Gastrocnemius medialis (tissue), 4 donors: ENCODE measurements around the gene HNF4A. TPM values are rescaled to one million over a fixed set of nuclear protein-coding genes. Genes with fewer than 3 reads are reported as not detected.

ENCODE experiments used
- ATAC-seq, 2 donors: fragments of 150-250 bp; one replicate each; pipeline ENCODE4 v1.9.1; 2016
- DNase-seq, 2 donors: peaks; one replicate each; pipeline ENCODE4 v3.0.0-alpha.2; 2019
- H3K27ac ChIP-seq, 4 donors: fragments of 200-600 bp; sonication (generic); 1 replicate in 1 of 4; 2 replicates in 3 of 4; pipeline ENCODE4 v1.5.1; 2016 to 2018; ENCODE audit warnings: mild to moderate bottlenecking in 2 of 4, moderate library complexity in 1 of 4
- H3K27me3 ChIP-seq, 3 donors: fragments of 200-600 bp; sonication (generic) in 2 of 3; 1 replicate in 1 of 3; 2 replicates in 2 of 3; pipeline versions ENCODE4 v1.5.1 to v1.6.0; 2016 to 2019; ENCODE audit warnings: mild to moderate bottlenecking in 1 of 3, moderate library complexity in 1 of 3
- H3K36me3 ChIP-seq, 2 donors: fragments of 200-600 bp; sonication (generic) in 1 of 2; one replicate each; pipeline ENCODE4 v1.5.1; 2017 to 2018
- H3K4me1 ChIP-seq, 2 donors: fragments of 200-600 bp; sonication (generic) in 1 of 2; one replicate each; pipeline ENCODE4 v1.5.1; 2016 to 2017; ENCODE audit warnings: mild to moderate bottlenecking in 2 of 2
- H3K4me3 ChIP-seq, 4 donors: fragments of 200-600 bp; sonication (generic) in 3 of 4; 1 replicate in 1 of 4; 2 replicates in 3 of 4; pipeline ENCODE4 v1.5.1; 2016 to 2019; ENCODE audit warnings: mild to moderate bottlenecking in 2 of 4
- H3K9me3 ChIP-seq, 3 donors: fragments of 200-600 bp; sonication (generic) in 2 of 3; 1 replicate in 1 of 3; 2 replicates in 2 of 3; pipeline ENCODE4 v1.5.1; 2016 to 2019
- CTCF ChIP-seq, 5 experiments: fragments of 450-650 bp in 3 of 5; fragments of 200-600 bp in 2 of 5; sonication (generic) in 2 of 5; IDR thresholded peaks in 4 of 5; conservative IDR thresholded peaks in 1 of 5; 1 replicate in 4 of 5; 2 replicates in 1 of 5; pipeline ENCODE4 v1.5.1; 2016 to 2019; ENCODE audit warnings: antibody characterized with exemption in 5 of 5, mild to moderate bottlenecking in 3 of 5, moderate library complexity in 3 of 5
- POLR2A ChIP-seq, 2 donors: fragments of 450-650 bp; IDR thresholded peaks; one replicate each; pipeline ENCODE4 v1.6.1; 2017; ENCODE audit warnings: antibody characterized with exemption in 2 of 2, mild to moderate bottlenecking in 2 of 2, moderate library complexity in 2 of 2
- in situ Hi-C, 4 donors: fragments of 200-750 bp; cut with MboI; loops; one replicate each; pipeline versions ENCODE4 v1.15.0 to v1.8.0; 2017; ENCODE audit warnings: low sequenced_read_pairs in 4 of 4
- intact Hi-C: fragments of 100-400 bp; cut with DNase I; formaldehyde crosslinking; loops from one replicate; pipeline ENCODE4 v1.15.1; 2023; ENCODE audit warnings: low total_unique reads
- total RNA-seq, 4 donors: library from RNA; depleted of rRNA; stranded (reverse); fragments of >200 nt; gene quantifications; one replicate each; pipeline versions ENCODE4 v1.1.0 to v1.2.3, GENCODE V29; 2016

HNF4A gene
- total RNA-seq, 4 donors from 2014 or later = 0.29 to 0.83 (median 0.51) TPM; not detected in 1

DNA sequence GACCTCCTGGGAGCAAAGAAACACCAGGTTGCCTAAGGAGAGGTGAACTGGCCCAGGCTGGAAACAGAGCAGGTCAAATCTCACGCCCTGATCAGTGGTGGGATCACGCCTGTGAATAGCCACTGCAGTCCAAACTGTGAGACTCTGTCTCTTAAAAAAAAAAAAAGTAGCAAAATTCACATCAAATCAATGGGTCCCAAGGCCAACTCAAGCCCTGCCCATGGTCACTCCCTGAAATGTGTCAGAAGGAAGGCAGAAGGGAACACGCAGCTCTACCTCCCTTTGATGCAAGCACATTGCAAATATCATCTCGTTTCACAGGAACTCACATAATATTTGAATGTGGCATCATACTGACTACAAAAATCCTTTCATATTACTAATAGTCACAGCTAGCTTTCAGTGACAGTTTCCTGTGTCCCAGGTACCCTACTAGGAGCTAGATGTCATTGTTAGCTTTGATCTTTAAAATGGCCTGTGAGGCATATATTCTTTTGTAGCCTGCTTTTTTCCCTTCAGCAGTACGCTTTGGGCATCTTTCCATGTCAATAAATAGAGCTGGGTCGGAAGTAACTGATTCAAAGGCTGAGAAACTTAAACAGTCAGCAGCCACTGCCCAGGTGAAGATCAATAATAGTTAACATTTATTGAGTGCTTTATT is 105.8 kb downstream of the HNF4A start:
- Histone ChIP-seq H3K9me3 (no peaks in the 10 kb centered on the region), H3K4me3 (no peak overlapping the region), H3K36me3 (no peaks in the 10 kb centered on the region), H3K27me3 (no peaks in the 10 kb centered on the region), H3K27ac (no peak overlapping the region), H3K4me1 (no peaks in the 10 kb centered on the region)
- ATAC-seq (no peak), DNase-seq (no peak)
- intact Hi-C loops (no loop called here), in situ Hi-C loops (loop anchor here (5.0 to 25.0 kb wide), 4 partner anchors 66 to 249 kb away; partner anchors contain the start of gene OSER1 (in 3 of the 4))
- TF ChIP-seq POLR2A (IDR thresholded peaks at IDR 0.05) = no peak

- in situ Hi-C loops = loop anchor here (5.0 to 25.0 kb wide), 4 partner anchors 67 to 249 kb away; partner anchors contain the start of gene OSER1 (in 3 of the 4)
These were observed 106.3 kb downstream of the HNF4A start for GRCh38 chr20:44461803-44462174.

GRCh38 chr20:44463466-44463865 is 108.0 kb downstream of the HNF4A start:
- DNase-seq (no peak), ATAC-seq (no peak)
- Histone ChIP-seq H3K9me3 (no peaks in the 10 kb centered on the region), H3K27ac (no peak overlapping the region), H3K36me3 (no peaks in the 10 kb centered on the region), H3K4me1 (peaks cover 0 to 11% of the 10 kb centered on the region in 2 donors), H3K4me3 (no peak overlapping the region), H3K27me3 (no peaks in the 10 kb centered on the region)
- in situ Hi-C loops = loop anchor here (5.0 to 25.0 kb wide), 4 partner anchors 69 to 251 kb away; partner anchors contain the start of gene OSER1 (in 3 of the 4)
- intact Hi-C loops = no loop called here
- TF ChIP-seq POLR2A (IDR thresholded peaks at IDR 0.05) = no peak
- no peak for TF ChIP-seq CTCF (IDR thresholded peaks at IDR 0.05 in 4 of 5, conservative IDR thresholded peaks at IDR 0.05 in 1 of 5)

More at GRCh38 chr20:44461803-44462174, 106.3 kb downstream of the HNF4A start:
- no peak overlapping the region for H3K4me3 ChIP-seq
- intact Hi-C loops = no loop called here
- H3K27ac ChIP-seq = no peak overlapping the region
- TF ChIP-seq POLR2A (IDR thresholded peaks at IDR 0.05) (no peak), CTCF (IDR thresholded peaks at IDR 0.05 in 4 of 5, conservative IDR thresholded peaks at IDR 0.05 in 1 of 5) (no peak)
- no peaks in the 10 kb centered on the region for H3K36me3 ChIP-seq
- ATAC-seq = no peak
- no peaks in the 10 kb centered on the region for H3K9me3 ChIP-seq
- H3K4me1 ChIP-seq = peaks cover 0 to 3% of the 10 kb centered on the region in 2 donors
- no peaks in the 10 kb centered on the region for H3K27me3 ChIP-seq
- DNase-seq = no peak

GRCh38 chr20:44464514-44464913 is 109.0 kb downstream of the HNF4A start:
- ATAC-seq (no peak), DNase-seq (no peak)
- Histone ChIP-seq H3K27me3 (no peaks in the 10 kb centered on the region), H3K27ac (peak overlapping the region in 3 of 4 donors; percentile 74 to 88 (median 78)), H3K4me3 (no peak overlapping the region), H3K9me3 (no peaks in the 10 kb centered on the region), H3K4me1 (peaks cover 0 to 13% of the 10 kb centered on the region in 2 donors), H3K36me3 (no peaks in the 10 kb centered on the region)
- in situ Hi-C loops = loop anchor here (5.0 to 25.0 kb wide), 4 partner anchors 70 to 252 kb away; partner anchors contain the start of gene OSER1 (in 3 of the 4)
- TF ChIP-seq POLR2A (IDR thresholded peaks at IDR 0.05) (no peak), CTCF (IDR thresholded peaks at IDR 0.05 in 4 of 5, conservative IDR thresholded peaks at IDR 0.05 in 1 of 5) (no peak)
- intact Hi-C loops = no loop called here

- no peak for ATAC-seq
- no peaks in the 10 kb centered on the region for H3K9me3 ChIP-seq
- H3K4me1 ChIP-seq = peaks cover 0 to 13% of the 10 kb centered on the region in 2 donors
- intact Hi-C loops = loop anchor here (5.0 kb wide), 1 partner anchor 78 kb away; no protein-coding TSS in a partner anchor
- in situ Hi-C loops = loop anchor here in 3 of 4 donors (10.0 to 25.0 kb wide), 3 partner anchors 70 to 253 kb away; partner anchors contain the start of gene OSER1 (in 3 of the 3)
- no peak for DNase-seq
- H3K27ac ChIP-seq = peak overlapping the region; percentile 42 to 88 (median 76)
- no peaks in the 10 kb centered on the region for H3K36me3 ChIP-seq
- no peak overlapping the region for H3K4me3 ChIP-seq
- TF ChIP-seq CTCF (IDR thresholded peaks at IDR 0.05 in 4 of 5, conservative IDR thresholded peaks at IDR 0.05 in 1 of 5) (no peak), POLR2A (IDR thresholded peaks at IDR 0.05) (no peak)
- no peaks in the 10 kb centered on the region for H3K27me3 ChIP-seq
These were observed 109.6 kb downstream of the HNF4A start for GRCh38 chr20:44465001-44465560.
